Kidney (tissue), 14 donors: ENCODE results near the gene NXPE1. TPM values are rescaled to one million over a fixed set of nuclear protein-coding genes. Genes with fewer than 3 reads are reported as not detected.

ENCODE experiments used
- DNase-seq, 5 donors: peaks; one replicate each; pipeline ENCODE4 v3.0.0-alpha.2; 2013 to 2020
- FAIRE-seq: peaks from 2 replicates; lab custom pipeline; 2012; peaks lifted over from hg19 to GRCh38; lab: Jason Lieb, UNC
- H3K27ac ChIP-seq, 2 donors: one replicate each; pipeline ENCODE4 v1.7.0; 2013; ENCODE audit warnings: low read depth in 2 of 2, low read length in 2 of 2, inconsistent platforms in 1 of 2
- H3K27me3 ChIP-seq: one replicate; pipeline ENCODE4 v1.7.1; 2013; ENCODE audit warnings: low read length, inconsistent platforms; ENCODE audit not compliant: control insufficient read depth, insufficient read depth
- H3K36me3 ChIP-seq, 3 donors: one replicate each; pipeline versions ENCODE4 v1.7.0 to v1.7.1; 2013; ENCODE audit warnings: low read length in 3 of 3, control low read depth in 1 of 3, inconsistent platforms in 1 of 3; ENCODE audit not compliant: insufficient read depth in 3 of 3, control insufficient read depth in 2 of 3
- H3K4me1 ChIP-seq, 3 donors: one replicate each; pipeline versions ENCODE4 v1.7.0 to v1.7.1; 2013; ENCODE audit warnings: low read length in 3 of 3, inconsistent platforms in 1 of 3, low read depth in 1 of 3; ENCODE audit not compliant: control insufficient read depth in 2 of 3, insufficient read depth in 2 of 3
- H3K4me3 ChIP-seq, 3 donors: one replicate each; pipeline versions ENCODE4 v1.7.0 to v1.8.1; 2013; ENCODE audit warnings: low read length in 3 of 3, control low read depth in 1 of 3, inconsistent platforms in 1 of 3
- H3K9ac ChIP-seq, 3 donors: one replicate each; pipeline versions ENCODE4 v1.7.0 to v1.7.1; 2013; ENCODE audit warnings: low read length in 3 of 3, control low read depth in 1 of 3, inconsistent platforms in 1 of 3
- H3K9me3 ChIP-seq, 3 donors: one replicate each; pipeline versions ENCODE4 v1.7.0 to v1.7.1; 2013; ENCODE audit warnings: low read length in 3 of 3, control low read depth in 1 of 3, inconsistent platforms in 1 of 3; ENCODE audit not compliant: control insufficient read depth in 2 of 3, insufficient read depth in 1 of 3
- intact Hi-C: fragments of 100-400 bp; cut with DNase I; formaldehyde crosslinking; loops from one replicate; pipeline ENCODE4 v1.11.1; 2022
- polyA plus RNA-seq: library from polyadenylated mRNA; stranded (reverse); fragments of 350-450 nt; fragmentation: Illumina TruSeq; extraction: RNeasy Lipid Tissue Mini Kit (QIAGEN cat#74804); gene quantifications from one replicate; pipeline ENCODE4 v1.2.3, GENCODE V29; 2014; ENCODE audit warnings: low read depth, low replicate concordance; ENCODE audit not compliant: insufficient read depth
- total RNA-seq: library from RNA; stranded (reverse); fragmentation: NEBNext Ultra II Directional; extraction: Animal tissue kit (Norgen Biotek cat#: 25700); gene quantifications from one replicate; pipeline ENCODE4 v1.2.1, GENCODE V29; 2021
- TF ChIP-seq, protein P1 (sequence below): IDR thresholded peaks from 3 replicates; pipeline ENCODE4 v1.5.1; 2012; ENCODE audit warnings: mild to moderate bottlenecking, moderate library complexity, borderline replicate concordance; ENCODE audit not compliant: insufficient read depth; ENCODE audit errors: extremely low read depth
- donor health status: control.
- donor health status: control.
- donor health status: control.
- donor health status: control.
- donor health status: control.
- donor health status: DM: yes; HTN: yes; CAD: no.
- donor health status: Normal renal cell carcinoma (clear cell type).

Gene NXPE1
- total and polyA plus RNA-seq, 2 donors from 2014 or later: 0.25 TPM; not detected in 1

DNA sequence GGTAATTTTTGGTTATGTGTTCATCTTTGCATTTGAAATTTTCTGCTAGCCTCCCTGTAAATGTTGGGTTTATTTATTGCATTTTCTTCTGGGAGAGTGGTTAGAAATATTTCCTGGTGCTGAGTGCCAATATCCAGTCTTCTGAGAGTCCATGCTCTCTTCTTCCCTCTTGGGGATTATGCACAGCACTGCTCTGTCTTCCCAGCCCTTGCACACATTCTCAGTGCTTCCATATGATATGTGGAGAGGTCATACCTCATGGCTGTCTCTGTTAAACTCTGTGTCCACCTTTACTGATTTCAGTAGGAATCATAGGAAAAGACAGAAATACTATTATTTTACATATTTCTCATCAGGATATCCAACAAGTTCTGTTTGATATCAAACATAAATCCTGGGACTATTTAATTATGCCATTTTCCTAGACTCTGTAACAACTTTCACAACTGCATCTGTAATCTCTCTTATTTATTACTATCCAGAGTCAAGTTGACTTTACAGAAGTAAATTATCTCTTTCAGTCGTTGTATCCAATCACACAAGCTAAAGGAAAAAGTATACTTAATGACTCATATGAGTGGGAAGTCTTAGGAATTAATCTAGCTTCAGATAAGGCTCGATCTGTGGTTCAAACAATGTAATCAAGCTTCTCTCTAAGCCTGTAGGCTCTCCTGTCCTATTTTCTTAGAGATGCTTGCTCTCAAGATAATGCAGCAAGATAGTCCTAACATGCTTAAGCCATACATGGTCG is 2.7 kb upstream of the NXPE1 start:
- no peak overlapping the region for H3K4me3 ChIP-seq
- intact Hi-C loops: no loop called here
- no peaks in the 10 kb centered on the region for H3K4me1 ChIP-seq
- peak; percentile 46 for FAIRE-seq
- H3K36me3 ChIP-seq: no peaks in the 10 kb centered on the region
- no peaks in the 10 kb centered on the region for H3K27me3 ChIP-seq
- TF ChIP-seq, protein P1, sequence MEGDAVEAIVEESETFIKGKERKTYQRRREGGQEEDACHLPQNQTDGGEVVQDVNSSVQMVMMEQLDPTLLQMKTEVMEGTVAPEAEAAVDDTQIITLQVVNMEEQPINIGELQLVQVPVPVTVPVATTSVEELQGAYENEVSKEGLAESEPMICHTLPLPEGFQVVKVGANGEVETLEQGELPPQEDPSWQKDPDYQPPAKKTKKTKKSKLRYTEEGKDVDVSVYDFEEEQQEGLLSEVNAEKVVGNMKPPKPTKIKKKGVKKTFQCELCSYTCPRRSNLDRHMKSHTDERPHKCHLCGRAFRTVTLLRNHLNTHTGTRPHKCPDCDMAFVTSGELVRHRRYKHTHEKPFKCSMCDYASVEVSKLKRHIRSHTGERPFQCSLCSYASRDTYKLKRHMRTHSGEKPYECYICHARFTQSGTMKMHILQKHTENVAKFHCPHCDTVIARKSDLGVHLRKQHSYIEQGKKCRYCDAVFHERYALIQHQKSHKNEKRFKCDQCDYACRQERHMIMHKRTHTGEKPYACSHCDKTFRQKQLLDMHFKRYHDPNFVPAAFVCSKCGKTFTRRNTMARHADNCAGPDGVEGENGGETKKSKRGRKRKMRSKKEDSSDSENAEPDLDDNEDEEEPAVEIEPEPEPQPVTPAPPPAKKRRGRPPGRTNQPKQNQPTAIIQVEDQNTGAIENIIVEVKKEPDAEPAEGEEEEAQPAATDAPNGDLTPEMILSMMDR: no peak
- no peak overlapping the region for H3K27ac ChIP-seq
- H3K9me3 ChIP-seq: no peaks in the 10 kb centered on the region
- H3K9ac ChIP-seq: no peak overlapping the region
- DNase-seq: no peak

DNA sequence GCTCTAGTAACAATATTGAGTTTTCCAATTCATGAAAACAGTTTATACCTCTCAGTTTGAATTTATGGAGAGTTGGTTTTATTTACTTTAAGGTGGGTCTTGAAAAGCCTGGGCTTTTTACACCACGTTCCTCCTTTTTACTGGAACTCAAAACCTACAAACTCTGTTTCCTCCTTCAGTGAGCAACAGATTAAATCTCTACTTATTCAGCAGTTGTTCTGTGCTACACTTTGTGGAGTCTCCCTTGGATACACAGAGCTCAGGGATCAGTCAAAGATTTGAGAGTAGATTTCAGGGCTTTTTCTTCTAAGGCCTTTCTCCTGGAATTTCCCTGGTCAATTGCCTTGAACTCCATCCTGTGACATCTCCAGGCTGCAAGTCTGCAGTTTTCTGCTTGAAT is 3.5 kb downstream of the NXPE1 start:
- H3K9me3 ChIP-seq: no peaks in the 10 kb centered on the region
- H3K9ac ChIP-seq: no peak overlapping the region
- no peaks in the 10 kb centered on the region for H3K27me3 ChIP-seq
- no peaks in the 10 kb centered on the region for H3K36me3 ChIP-seq
- DNase-seq (peak in 2 of 5 donors; percentile 7 to 19), FAIRE-seq (no peak)
- TF ChIP-seq, protein P1: no peak
- intact Hi-C loops: no loop called here
- H3K4me3 ChIP-seq: no peak overlapping the region
- H3K27ac ChIP-seq: no peak overlapping the region
- no peaks in the 10 kb centered on the region for H3K4me1 ChIP-seq

DNA sequence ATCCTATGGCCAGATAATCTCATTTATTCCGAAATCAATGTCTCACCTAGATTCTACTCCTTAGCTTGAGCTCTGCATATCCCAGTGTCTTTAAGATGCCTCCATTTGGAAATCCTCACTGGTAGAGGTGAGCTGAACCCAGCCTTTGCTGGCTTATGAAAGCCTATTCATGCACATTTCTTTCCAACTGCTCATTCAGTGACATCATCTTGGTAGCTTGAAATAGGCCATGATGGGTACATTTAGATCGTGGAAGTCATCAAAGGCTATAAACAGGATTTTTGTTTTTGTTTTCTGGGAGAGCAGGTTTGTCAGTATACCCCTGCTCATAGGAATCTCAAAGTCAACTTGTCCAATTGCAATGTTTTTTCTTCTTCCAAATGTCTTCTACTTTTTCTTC is 6.0 kb downstream of the NXPE1 start:
- intact Hi-C loops: no loop called here
- H3K27ac ChIP-seq: no peak overlapping the region
- H3K4me1 ChIP-seq: no peaks in the 10 kb centered on the region
- DNase-seq (no peak), FAIRE-seq (no peak)
- no peak overlapping the region for H3K9ac ChIP-seq
- no peak overlapping the region for H3K4me3 ChIP-seq
- TF ChIP-seq, protein P1: no peak
- no peaks in the 10 kb centered on the region for H3K36me3 ChIP-seq
- no peaks in the 10 kb centered on the region for H3K27me3 ChIP-seq
- no peaks in the 10 kb centered on the region for H3K9me3 ChIP-seq
